Smooth muscle cell (in vitro differentiated cells): ENCODE results near the gene GDPGP1. TPM values are rescaled to one million over a fixed set of nuclear protein-coding genes. Genes with fewer than 3 reads are reported as not detected.

Experiments
- DNase-seq: peaks from one replicate; lab custom pipeline; 2025; ENCODE audit not compliant: unreplicated experiment; lab: John Stamatoyannopoulos, UW
- H2AFZ ChIP-seq: fragments of 200-600 bp; sonication (generic); 2 replicates; pipeline ENCODE4 v1.6.0; 2016; ENCODE audit warnings: antibody characterized with exemption, low read depth, mild to moderate bottlenecking
- H3F3A ChIP-seq: fragments of 200-600 bp; sonication (generic); 2 replicates; pipeline ENCODE4 v1.6.0; 2017; ENCODE audit warnings: antibody characterized with exemption, low read depth
- H3K27ac ChIP-seq: fragments of 200-600 bp; sonication (generic); 2 replicates; pipeline ENCODE4 v1.5.1; 2016; ENCODE audit warnings: low read depth, mild to moderate bottlenecking
- H3K27me3 ChIP-seq: fragments of 200-600 bp; sonication (generic); 2 replicates; pipeline ENCODE4 v1.6.1; 2016; ENCODE audit warnings: low read depth, mild to moderate bottlenecking
- H3K36me3 ChIP-seq: fragments of 200-600 bp; sonication (generic); 2 replicates; pipeline ENCODE4 v1.5.1; 2016; ENCODE audit warnings: low read depth
- H3K4me1 ChIP-seq: fragments of 200-600 bp; sonication (generic); 2 replicates; pipeline ENCODE4 v1.5.1; 2016; ENCODE audit warnings: low read depth
- H3K4me2 ChIP-seq: fragments of 200-600 bp; sonication (generic); 2 replicates; pipeline ENCODE4 v1.6.0; 2016; ENCODE audit warnings: mild to moderate bottlenecking
- H3K4me3 ChIP-seq: fragments of 200-600 bp; sonication (generic); 2 replicates; pipeline ENCODE4 v1.5.1; 2016; ENCODE audit warnings: mild to moderate bottlenecking
- H3K79me2 ChIP-seq: fragments of 200-600 bp; sonication (generic); 2 replicates; pipeline ENCODE4 v1.6.0; 2016; ENCODE audit warnings: low read depth, mild to moderate bottlenecking
- H3K9ac ChIP-seq: fragments of 200-600 bp; sonication (generic); 2 replicates; pipeline ENCODE4 v1.6.0; 2016; ENCODE audit warnings: low read depth
- H3K9me3 ChIP-seq: fragments of 200-600 bp; sonication (generic); replicated peaks from 2 replicates; pipeline ENCODE4 v1.5.1; 2016; ENCODE audit warnings: low read depth
- H4K20me1 ChIP-seq: fragments of 200-600 bp; sonication (generic); 2 replicates; pipeline ENCODE4 v1.6.0; 2016; ENCODE audit warnings: low read depth
- CTCF ChIP-seq: fragments of 200-600 bp; sonication (generic); IDR thresholded peaks from 2 replicates; pipeline ENCODE4 v1.5.1; 2017; ENCODE audit warnings: borderline replicate concordance, mild to moderate bottlenecking, antibody characterized with exemption; ENCODE audit not compliant: insufficient read depth, poor library complexity, severe bottlenecking
- WGBS: methylation state at CpG from one replicate; pipeline ENCODE4 v1.1.7; 2016; ENCODE audit warnings: low lambda C conversion rate; 5-methylcytosine and 5-hydroxymethylcytosine counted together
- polyA plus RNA-seq: library from polyadenylated mRNA; unstranded; fragments of >200 nt; fragmentation: Nextera tagmentation; extraction: Ambion mirVana; gene quantifications from 2 replicates; pipeline ENCODE4 v1.2.1, GENCODE V29; 2016
- total RNA-seq: library from RNA; depleted of rRNA; stranded (reverse); fragments of >200 nt; gene quantifications from 2 replicates; pipeline ENCODE4 v1.2.3, GENCODE V29; 2014

Gene GDPGP1
- total and polyA plus RNA-seq, 2 experiments from 2014 or later: 0.09 to 0.21 TPM

GRCh38 chr15:90214553-90215196, 19.3 kb upstream of the GDPGP1 start:
- WGBS: 93% methylated on average over 8 of the region's 8 CpGs
- no peaks in the 10 kb centered on the region for H3K36me3 ChIP-seq

DNA sequence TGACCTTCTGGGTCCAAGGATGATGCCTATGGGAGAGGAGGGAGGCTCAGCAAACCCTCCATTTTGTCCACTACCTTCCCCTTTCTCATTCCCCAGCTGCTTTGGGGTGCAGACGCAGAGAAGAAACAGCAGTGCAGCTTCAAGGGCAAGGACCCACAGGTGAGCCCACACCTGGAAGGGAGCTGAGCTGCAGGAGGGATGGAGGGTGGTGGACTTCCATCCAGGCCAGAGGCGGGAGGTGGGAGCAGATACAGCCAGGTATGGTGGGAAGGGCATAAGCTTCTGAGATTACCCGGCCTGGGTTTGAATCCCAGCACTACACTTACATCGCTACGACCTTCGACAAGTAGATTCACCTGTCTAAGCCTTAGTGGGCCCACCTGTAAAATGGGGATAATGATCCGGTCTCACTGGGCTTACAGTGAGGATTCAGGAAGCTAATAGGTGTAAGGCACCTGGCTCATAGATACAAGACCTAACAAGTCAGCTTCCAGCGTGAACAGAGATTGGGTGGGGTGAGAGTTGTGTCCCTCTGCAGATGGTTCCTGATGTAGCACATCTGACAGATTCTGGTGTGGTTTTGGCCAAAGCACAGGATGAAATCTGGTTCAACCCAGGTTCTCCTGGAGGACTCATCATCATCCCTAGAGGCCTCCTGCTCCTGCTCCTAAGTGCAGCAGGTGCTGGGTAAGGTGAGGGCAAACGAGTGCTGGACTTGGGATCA, 16.2 kb upstream of the GDPGP1 start:
- no peaks in the 10 kb centered on the region for H3K4me1 ChIP-seq
- H2AFZ ChIP-seq: no peak overlapping the region

More at GRCh38 chr15:90214553-90215196, 19.3 kb upstream of the GDPGP1 start:
- no peak overlapping the region for H3K9ac ChIP-seq
- H3K27me3 ChIP-seq: no peaks in the 10 kb centered on the region
- peaks cover 4% of the 10 kb centered on the region for H3K4me1 ChIP-seq
- no peak overlapping the region for H2AFZ ChIP-seq
- no peaks in the 10 kb centered on the region for H3K9me3 ChIP-seq
- H3K27ac ChIP-seq: no peak overlapping the region
- H3F3A ChIP-seq: no peaks in the 10 kb centered on the region
- peak; percentile 7 for TF ChIP-seq CTCF
- H3K79me2 ChIP-seq: peaks cover 43% of the 10 kb centered on the region
- peaks cover 59% of the 10 kb centered on the region for H4K20me1 ChIP-seq
- H3K4me3 ChIP-seq: no peak overlapping the region
- no peak overlapping the region for H3K4me2 ChIP-seq
- no peak for DNase-seq

DNA sequence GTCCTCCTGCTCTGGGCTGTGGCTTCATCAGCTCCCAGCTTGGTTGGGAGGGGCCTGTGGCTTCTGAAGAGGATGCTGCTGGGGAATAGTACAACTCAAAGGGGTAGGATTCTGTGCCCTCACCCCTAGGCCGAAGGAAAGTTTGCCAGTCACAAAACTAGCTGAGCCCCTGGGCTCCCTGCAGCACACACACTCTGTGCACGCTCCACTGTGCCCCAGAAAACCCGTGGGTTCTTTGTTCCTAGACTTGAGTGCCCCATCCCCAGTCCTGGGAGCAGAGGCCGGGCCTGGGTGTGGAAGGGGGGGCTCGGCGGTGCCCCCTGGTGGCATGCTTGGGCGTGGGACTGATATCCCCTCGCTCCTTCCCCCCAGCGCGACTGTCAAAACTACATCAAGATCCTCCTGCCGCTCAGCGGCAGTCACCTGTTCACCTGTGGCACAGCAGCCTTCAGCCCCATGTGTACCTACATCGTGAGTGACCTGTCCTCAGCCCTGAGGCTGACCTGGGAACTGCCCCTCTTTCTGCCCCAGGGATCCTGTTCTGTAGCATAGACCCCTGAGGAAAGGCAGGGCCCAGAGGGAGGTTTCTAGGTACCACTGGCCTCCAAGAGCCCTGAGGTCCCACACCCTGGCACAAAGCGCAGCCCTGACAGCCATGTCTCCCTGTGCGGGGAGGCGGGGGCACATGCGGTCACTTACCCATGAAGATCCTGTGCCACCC, 14.4 kb upstream of the GDPGP1 start:
- Histone ChIP-seq H3K27ac (no peak overlapping the region), H3K4me1 (no peaks in the 10 kb centered on the region), H3F3A (no peaks in the 10 kb centered on the region), H3K9ac (no peak overlapping the region), H2AFZ (no peak overlapping the region), H3K27me3 (no peaks in the 10 kb centered on the region), H3K4me3 (no peak overlapping the region), H3K9me3 (no peaks in the 10 kb centered on the region), H3K79me2 (peaks cover 25% of the 10 kb centered on the region), H3K4me2 (no peak overlapping the region), H4K20me1 (peaks cover 21% of the 10 kb centered on the region), H3K36me3 (no peaks in the 10 kb centered on the region)
- DNase-seq: no peak
- 64% methylated on average over 17 of the region's 17 CpGs for WGBS
- TF ChIP-seq CTCF: peak; percentile 64

More for the DNA sequence above, 16.2 kb upstream of the GDPGP1 start:
- H3F3A ChIP-seq: no peaks in the 10 kb centered on the region
- H3K36me3 ChIP-seq: no peaks in the 10 kb centered on the region
- 84% methylated on average over 9 of the region's 9 CpGs for WGBS
- H3K9ac ChIP-seq: no peak overlapping the region
- no peak for DNase-seq
- peaks cover 35% of the 10 kb centered on the region for H4K20me1 ChIP-seq
- no peaks in the 10 kb centered on the region for H3K27me3 ChIP-seq
- TF ChIP-seq CTCF: no peak
- H3K27ac ChIP-seq: no peak overlapping the region
- no peak overlapping the region for H3K4me2 ChIP-seq
- H3K79me2 ChIP-seq: peaks cover 28% of the 10 kb centered on the region
- H3K9me3 ChIP-seq: no peaks in the 10 kb centered on the region
- no peak overlapping the region for H3K4me3 ChIP-seq
